GM18526 (cell line): ENCODE results near the gene GATC.

ENCODE experiments used
- POLR2A ChIP-seq: IDR thresholded peaks from 3 replicates; pipeline ENCODE4 v1.6.1; 2011; ENCODE audit not compliant: insufficient read length; ENCODE audit errors: extremely low read depth

GATC gene

GRCh38 chr12:120498870-120499515, 52.7 kb downstream of the GATC start:
- TF ChIP-seq POLR2A, result no peak

DNA sequence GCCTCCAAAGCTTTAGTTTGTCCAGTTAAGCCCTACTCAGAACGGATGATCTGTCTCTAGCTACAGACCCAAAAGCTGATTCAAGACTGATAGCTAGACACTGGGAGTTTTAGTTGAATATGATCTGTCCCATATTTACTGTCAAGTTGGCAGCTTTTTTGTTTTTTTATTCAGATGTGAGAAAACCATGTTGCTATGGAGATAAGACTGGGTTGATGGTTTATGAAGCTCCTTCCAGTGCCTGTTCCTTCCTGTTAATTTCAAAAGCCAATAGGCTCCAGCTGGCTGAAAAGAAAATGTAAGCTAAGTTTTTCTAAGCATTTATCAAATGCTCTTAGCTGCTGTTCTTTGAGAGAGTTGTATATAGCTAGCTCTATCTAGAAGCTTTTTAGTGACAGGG, 54.3 kb downstream of the GATC start:
- TF ChIP-seq POLR2A, result no peak

GRCh38 chr12:120504587-120504986, 58.3 kb downstream of the GATC start:
- TF ChIP-seq POLR2A, result no peak

GRCh38 chr12:120508537-120508936, 62.3 kb downstream of the GATC start:
- TF ChIP-seq POLR2A, result no peak
